Thoracic aorta (tissue), 2 donors: ENCODE results near the gene CRYZL1. TPM values are rescaled to one million over a fixed set of nuclear protein-coding genes. Genes with fewer than 3 reads are reported as not detected.

Experiments used
- ATAC-seq: fragments of 150-250 bp; one replicate; pipeline ENCODE4 v1.8.0; 2017; ENCODE audit warnings: low read depth; ENCODE audit not compliant: insufficient number of reproducible peaks, low FRiP score
- DNase-seq: peaks from one replicate; pipeline ENCODE4 v3.0.0-alpha.2; 2020; ENCODE audit warnings: low spot score
- H3K27ac ChIP-seq, 2 donors: fragments of 200-600 bp; sonication (generic); 1 replicate in 1 of 2; 2 replicates in 1 of 2; pipeline ENCODE4 v1.5.1; 2016; ENCODE audit warnings: mild to moderate bottlenecking in 2 of 2, moderate library complexity in 2 of 2
- H3K27me3 ChIP-seq: fragments of 200-600 bp; sonication (generic); replicated peaks from 2 replicates; pipeline ENCODE4 v1.6.0; 2016; ENCODE audit warnings: mild to moderate bottlenecking; ENCODE audit not compliant: insufficient read depth
- H3K36me3 ChIP-seq: fragments of 200-600 bp; sonication (generic); one replicate; pipeline ENCODE4 v1.5.1; 2016
- H3K4me1 ChIP-seq, 2 donors: fragments of 200-600 bp; sonication (generic); 1 replicate in 1 of 2; 2 replicates in 1 of 2; pipeline versions ENCODE4 v1.5.1 to v1.6.0; 2016; ENCODE audit warnings: low read depth in 2 of 2, mild to moderate bottlenecking in 1 of 2; ENCODE audit not compliant: control insufficient read depth in 1 of 2
- H3K4me3 ChIP-seq: fragments of 200-600 bp; sonication (generic); 2 replicates; pipeline ENCODE4 v1.5.1; 2016; ENCODE audit warnings: mild to moderate bottlenecking
- H3K9me3 ChIP-seq: fragments of 200-600 bp; sonication (generic); 2 replicates; pipeline ENCODE4 v1.5.1; 2016
- CTCF ChIP-seq: fragments of 200-600 bp; sonication (generic); IDR thresholded peaks from one replicate; pipeline ENCODE4 v1.5.1; 2019; ENCODE audit warnings: antibody characterized with exemption
- total RNA-seq, 2 donors: library from RNA; depleted of rRNA; stranded (reverse); fragments of >200 nt; gene quantifications; one replicate each; pipeline versions ENCODE4 v1.1.0 to v1.2.3, GENCODE V29; 2016

The CRYZL1 gene
- total RNA-seq, 2 donors from 2014 or later, result 26.8 to 61.4 TPM

- Histone ChIP-seq H3K36me3 (no peaks in the 10 kb centered on the region), H3K27ac (peak overlapping the region; percentile 32 to 77), H3K27me3 (no peaks in the 10 kb centered on the region), H3K4me1 (peaks cover 37 to 66% of the 10 kb centered on the region in 2 donors), H3K4me3 (no peak overlapping the region), H3K9me3 (no peaks in the 10 kb centered on the region)
- TF ChIP-seq CTCF, result no peak
- no peak for DNase-seq
- no peak for ATAC-seq
Measured at GRCh38 chr21:33685613-33686197, 44.2 kb upstream of the CRYZL1 start.

GRCh38 chr21:33684923-33685560 is 43.5 kb upstream of the CRYZL1 start:
- no peak for TF ChIP-seq CTCF
- no peaks in the 10 kb centered on the region for H3K36me3 ChIP-seq
- no peak for ATAC-seq
- peak overlapping the region; percentile 45 for H3K4me3 ChIP-seq
- H3K27ac ChIP-seq, result peak overlapping the region; percentile 74 to 77
- H3K9me3 ChIP-seq, result no peaks in the 10 kb centered on the region
- H3K4me1 ChIP-seq, result peaks cover 37 to 73% of the 10 kb centered on the region in 2 donors
- no peaks in the 10 kb centered on the region for H3K27me3 ChIP-seq
- no peak for DNase-seq

DNA sequence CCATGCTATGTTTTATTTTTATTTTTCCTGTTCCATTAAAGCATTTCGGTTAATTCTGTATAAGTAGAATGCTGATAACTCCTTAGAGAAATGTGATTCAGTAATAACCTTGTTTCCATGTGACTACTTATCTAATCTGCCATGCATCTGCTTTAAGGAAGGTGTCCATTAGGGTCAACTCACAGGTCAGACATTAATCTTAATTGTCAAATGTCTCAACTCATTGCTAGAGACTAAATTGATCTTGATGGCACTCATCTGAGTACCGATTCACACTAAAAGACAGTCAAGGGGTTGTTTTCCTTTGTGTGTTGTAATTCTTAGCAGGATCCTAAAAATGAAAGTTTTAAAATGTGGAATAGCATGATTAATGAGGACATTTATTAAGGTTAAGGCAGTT is 42.5 kb upstream of the CRYZL1 start:
- TF ChIP-seq CTCF, result no peak
- no peak for DNase-seq
- Histone ChIP-seq H3K9me3 (no peaks in the 10 kb centered on the region), H3K27me3 (no peaks in the 10 kb centered on the region), H3K4me1 (peaks cover 37 to 70% of the 10 kb centered on the region in 2 donors), H3K4me3 (peak overlapping the region; percentile 40), H3K36me3 (no peaks in the 10 kb centered on the region), H3K27ac (peak overlapping the region; percentile 74 to 77)
- ATAC-seq, result no peak

DNA sequence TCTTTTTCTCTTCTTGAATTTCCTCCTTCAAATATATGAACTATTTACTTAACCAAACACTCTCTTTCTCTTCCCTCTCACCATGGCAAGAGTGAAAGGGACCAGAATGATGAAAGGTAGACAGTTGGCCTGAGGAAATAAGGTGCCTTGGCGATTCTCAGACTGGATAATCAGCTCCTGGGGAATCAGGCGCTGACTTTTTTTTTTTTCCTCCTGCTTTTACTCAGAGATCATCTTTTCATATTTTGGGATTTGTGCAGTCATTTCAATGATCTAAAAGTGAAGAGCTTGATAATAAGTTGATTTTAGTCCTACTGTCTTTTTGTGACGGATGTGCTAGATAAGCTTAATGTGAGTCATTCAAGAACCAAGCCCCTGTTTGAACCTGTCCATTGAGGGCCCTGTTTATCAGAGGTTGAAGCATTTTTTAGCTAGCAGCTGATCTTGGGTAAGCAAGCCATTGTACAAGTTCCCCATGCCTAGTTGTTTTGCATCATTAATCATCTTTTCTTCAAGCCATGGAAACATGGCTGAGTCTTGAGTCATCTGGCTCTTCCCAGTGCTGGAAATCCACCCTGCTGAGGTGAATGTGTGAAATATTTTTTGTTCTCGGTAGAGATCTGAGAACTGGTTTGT is 41.6 kb upstream of the CRYZL1 start:
- DNase-seq, result no peak
- no peaks in the 10 kb centered on the region for H3K27me3 ChIP-seq
- no peaks in the 10 kb centered on the region for H3K36me3 ChIP-seq
- ATAC-seq, result peak; percentile 86
- TF ChIP-seq CTCF, result no peak
- peak overlapping the region; percentile 74 to 77 for H3K27ac ChIP-seq
- no peak overlapping the region for H3K4me3 ChIP-seq
- H3K4me1 ChIP-seq, result peaks cover 34 to 60% of the 10 kb centered on the region in 2 donors
- H3K9me3 ChIP-seq, result no peaks in the 10 kb centered on the region

GRCh38 chr21:33680870-33681269 is 39.3 kb upstream of the CRYZL1 start:
- Histone ChIP-seq H3K9me3 (no peaks in the 10 kb centered on the region), H3K4me3 (no peak overlapping the region), H3K27me3 (no peaks in the 10 kb centered on the region), H3K36me3 (no peaks in the 10 kb centered on the region), H3K4me1 (peaks cover 24 to 43% of the 10 kb centered on the region in 2 donors), H3K27ac (no peak overlapping the region)
- TF ChIP-seq CTCF, result no peak
- DNase-seq (no peak), ATAC-seq (no peak)
